DMS79 treated with DMSO at 0.1 percent for 48 hours (cell line): ENCODE results near the gene AGAP2.
"Not testable (repeated sequence)": the region's sequence is repeated elsewhere in the genome, so short reads cannot be mapped to it uniquely, and the experiment has no call there.

Experiments used
- DNase-seq: peaks from one replicate; lab custom pipeline; 2025; lab: John Stamatoyannopoulos, UW

AGAP2 gene

GRCh38 chr12:57738661-57739237 is at the start of gene AGAP2:
TSS of gene AGAP2 (minus strand) at chr12:57738742. CDS start at chr12:57738246, 496 bp downstream.
- DNase-seq, result peak; percentile 43

- no peak for DNase-seq
Measured at GRCh38 chr12:57783861-57784260, 45.3 kb upstream of the AGAP2 start.

DNA sequence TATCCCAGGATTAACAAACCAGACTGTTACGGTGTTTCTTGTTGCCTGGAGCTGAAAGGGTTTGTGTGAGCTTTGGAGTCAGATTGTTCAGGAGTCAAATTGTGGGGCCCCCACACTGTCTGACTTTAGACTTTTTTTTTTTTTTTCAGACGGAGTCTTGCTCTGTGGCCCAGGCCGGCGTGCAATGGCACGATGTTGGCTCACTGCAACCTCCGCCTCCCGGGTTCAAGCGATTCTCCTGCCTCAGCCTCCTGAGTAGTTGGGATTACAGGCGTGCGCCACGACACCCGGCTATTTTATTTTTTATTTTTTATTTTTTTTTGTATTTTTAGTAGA is 44.9 kb upstream of the AGAP2 start:
- no peak for DNase-seq

- peak; percentile 58 for DNase-seq
Measured at GRCh38 chr12:57782608-57783465, 44.3 kb upstream of the AGAP2 start, which contains the start of gene TSFM. TSS of gene TSFM (plus strand) at chr12:57782787. CDS start at chr12:57782802, 15 bp downstream.

DNA sequence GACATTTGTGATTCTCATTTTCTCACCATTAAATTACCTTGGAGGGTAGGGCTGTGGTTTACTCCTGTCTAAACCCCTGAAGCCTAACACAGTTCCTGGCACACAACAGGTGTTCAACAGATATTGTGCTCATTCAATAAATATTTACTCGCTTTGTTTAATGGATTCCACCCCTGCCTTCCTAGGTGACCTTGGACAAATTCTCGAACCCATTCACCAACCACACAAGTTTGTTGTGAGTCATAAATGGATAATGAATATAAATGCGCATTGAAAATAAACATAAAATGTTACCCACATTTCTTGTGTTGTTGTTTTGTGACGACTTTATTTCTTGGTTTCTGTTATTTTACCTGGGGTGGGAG is 43.7 kb upstream of the AGAP2 start:
- DNase-seq, result no peak

- no peak for DNase-seq
Measured at GRCh38 chr12:57781801-57782200, 43.3 kb upstream of the AGAP2 start.

DNA sequence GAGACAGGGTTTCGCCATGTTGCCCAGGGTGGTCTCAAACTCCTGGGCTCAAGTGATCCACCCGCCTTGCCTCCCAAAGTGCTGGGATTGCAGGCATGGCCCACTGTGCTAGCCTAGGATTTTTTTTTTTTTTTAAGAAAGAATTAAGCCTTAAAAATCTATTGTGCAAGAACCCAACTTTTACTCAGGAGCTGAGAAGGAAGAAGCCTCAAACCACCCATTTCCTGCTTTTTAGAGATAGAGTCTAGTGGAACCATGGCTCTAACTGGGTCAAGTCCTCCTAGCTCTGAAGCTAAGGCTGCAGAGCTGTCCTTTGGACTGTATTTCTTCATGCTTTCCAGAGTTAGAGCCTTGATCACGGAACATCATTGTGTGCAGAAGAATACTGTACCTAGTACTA is 42.7 kb upstream of the AGAP2 start:
- no peak for DNase-seq

- no peak for DNase-seq
Measured at GRCh38 chr12:57780284-57780897, 41.8 kb upstream of the AGAP2 start.

- no peak for DNase-seq
Measured at GRCh38 chr12:57779736-57780135, 41.2 kb upstream of the AGAP2 start.

- DNase-seq, result no peak
Measured at GRCh38 chr12:57777911-57778310, 39.4 kb upstream of the AGAP2 start.

- DNase-seq, result no peak
Measured at GRCh38 chr12:57777367-57777766, 38.8 kb upstream of the AGAP2 start.

DNA sequence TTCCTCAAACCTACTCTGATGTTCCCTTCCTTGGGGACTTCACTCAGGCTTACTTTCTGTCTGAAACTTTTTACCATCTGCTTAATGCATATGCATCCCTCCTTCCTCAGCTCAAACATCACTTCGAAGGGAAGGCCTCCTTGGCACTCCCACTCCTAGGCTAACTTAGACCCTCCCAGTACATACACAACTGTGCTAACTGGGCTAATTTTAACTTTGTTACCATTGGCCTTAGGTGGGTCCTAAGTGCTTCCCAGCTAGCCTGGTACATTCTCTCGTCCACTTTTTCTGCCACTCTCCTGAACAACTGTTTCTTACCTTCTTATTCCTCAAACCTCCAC is 37.7 kb upstream of the AGAP2 start:
- DNase-seq, result no peak

DNA sequence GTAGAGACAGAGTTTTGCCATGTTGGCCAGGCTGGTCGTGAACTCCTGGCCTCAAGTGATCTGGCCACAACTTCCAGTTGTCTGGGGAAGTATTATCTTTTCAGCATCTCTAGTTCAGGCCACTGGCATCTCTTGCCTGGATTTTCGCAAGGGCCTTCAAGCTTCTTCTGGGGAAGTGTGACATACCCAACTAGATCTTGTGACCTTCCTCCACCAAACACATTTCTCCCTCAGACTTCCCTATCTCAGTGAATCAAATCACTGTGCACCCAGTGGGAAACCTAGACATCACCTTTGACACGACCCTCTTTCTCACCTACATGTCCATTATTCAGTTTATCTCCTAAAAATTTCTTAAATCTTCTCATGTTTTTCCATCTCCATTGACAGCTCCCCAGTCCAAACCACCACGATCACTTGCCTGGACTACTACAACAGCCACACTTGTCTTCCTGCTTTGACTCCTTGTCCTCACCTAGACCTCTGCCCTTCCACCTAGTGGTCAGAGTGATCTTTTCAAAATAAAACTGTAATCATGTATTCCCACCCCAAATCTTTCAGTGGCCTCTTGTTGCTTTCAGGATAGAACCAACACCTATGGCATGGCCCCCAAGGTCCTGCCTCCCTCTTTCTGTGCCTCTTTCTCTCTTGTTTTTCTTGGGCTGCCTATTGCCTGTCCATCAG is 37.2 kb upstream of the AGAP2 start:
- DNase-seq, result no peak

GRCh38 chr12:57775044-57775443 is 36.5 kb upstream of the AGAP2 start:
- no peak for DNase-seq

DNA sequence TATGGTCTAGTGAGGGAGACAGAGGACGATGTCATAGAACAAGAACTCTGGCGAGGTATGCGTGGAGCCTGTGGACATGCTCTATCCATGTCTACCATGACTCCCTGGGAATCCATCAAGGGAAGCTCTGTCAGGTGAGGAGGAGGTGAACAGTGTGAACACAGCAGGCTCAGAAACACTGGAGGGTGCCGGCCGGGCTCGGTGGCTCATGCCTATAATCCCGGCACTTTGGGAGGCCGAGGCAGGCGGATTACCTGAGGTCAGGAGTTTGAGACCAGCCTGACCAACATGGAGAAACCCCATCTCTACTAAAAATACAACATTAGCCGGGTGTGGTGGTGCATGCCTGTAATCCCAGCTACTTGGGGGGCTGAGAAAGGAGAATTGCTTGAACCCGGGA is 36.1 kb upstream of the AGAP2 start:
- DNase-seq, result not testable (repeated sequence)

DNA sequence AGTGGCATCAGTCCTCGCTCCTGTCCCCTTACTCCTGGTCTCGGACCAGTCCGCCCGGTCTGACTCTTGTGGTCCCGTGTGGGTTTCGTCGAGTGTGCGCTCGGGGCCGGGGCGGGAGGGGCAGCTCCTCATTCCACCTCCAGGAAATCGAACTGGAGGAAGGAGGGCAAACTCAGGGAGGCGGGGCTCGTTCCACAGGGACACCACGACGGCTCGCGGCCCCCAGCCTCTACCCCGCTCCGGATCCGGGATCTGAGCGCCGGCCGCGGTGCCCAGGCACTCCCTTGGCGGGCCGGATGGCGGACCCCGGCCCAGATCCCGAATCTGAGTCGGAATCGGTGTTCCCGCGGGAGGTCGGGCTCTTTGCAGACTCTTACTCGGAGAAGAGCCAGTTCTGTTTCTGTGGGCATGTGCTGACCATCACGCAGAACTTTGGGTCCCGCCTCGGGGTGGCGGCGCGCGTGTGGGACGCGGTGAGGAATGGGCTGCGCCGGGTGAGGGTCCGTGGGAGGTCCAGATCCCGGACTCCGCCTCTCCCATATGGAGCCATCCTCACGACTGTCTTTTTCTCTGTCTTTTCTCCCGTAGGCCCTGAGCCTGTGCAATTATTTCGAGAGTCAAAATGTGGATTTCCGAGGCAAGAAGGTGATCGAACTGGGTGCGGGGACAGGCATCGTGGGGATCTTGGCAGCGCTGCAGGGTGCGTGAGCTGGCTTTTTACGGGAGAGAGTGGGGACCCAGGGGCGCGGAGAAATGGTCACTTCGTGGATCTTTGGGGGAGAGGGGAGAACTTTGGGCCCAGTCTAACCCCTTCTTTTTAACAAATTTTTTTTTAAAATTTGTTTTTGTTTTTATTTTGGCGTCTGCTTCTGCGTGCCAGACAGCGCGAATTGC is 34.1 kb upstream of the AGAP2 start, which contains the start of gene EEF1AKMT3:
Gene EEF1AKMT3, plus strand, starts transcription at position 186 of the 894 bp plus-strand sequence. Its CDS starts 111 bp downstream, at position 297.
- peak; percentile 24 for DNase-seq

- peak; percentile 73 for DNase-seq
Measured at GRCh38 chr12:57771873-57772428, 33.4 kb upstream of the AGAP2 start, which contains the start of gene METTL1. TSS of gene METTL1 (minus strand) at chr12:57772105. CDS start at chr12:57772083, 22 bp downstream.

DNA sequence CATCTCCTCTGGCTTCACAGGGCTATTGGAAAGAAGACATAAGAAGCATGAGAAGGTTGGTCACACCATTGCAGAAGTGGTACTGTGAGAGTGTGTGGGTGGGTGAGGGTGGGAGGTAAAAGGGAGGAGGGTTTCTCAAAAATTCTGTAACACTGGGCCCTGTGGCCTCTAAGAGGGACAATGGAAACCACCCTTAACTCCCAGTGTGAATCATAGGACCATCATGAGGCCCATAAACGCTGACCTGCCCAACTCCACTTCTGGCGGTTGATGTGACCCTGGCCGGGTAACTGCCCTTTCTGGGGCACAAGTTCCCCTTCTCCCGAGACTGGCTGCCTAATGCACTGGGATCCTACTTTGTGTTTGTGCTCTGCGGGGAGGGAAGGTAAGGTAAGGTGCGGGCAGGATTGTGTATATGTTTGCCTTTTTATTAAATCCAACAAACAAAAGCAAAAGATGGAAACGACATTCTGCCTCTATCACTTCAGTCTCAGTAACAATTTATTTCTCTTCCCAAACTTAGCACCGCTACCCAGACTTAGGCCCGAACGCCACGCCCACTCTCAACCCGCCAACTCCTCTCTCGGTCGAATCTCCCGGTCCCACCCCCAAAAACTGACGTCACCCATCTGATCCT is 32.8 kb upstream of the AGAP2 start:
- DNase-seq, result peak; percentile 73

GRCh38 chr12:57770734-57771133 is 32.2 kb upstream of the AGAP2 start:
- no peak for DNase-seq

- DNase-seq, result no peak
Measured at GRCh38 chr12:57769594-57769993, 31.1 kb upstream of the AGAP2 start.

DNA sequence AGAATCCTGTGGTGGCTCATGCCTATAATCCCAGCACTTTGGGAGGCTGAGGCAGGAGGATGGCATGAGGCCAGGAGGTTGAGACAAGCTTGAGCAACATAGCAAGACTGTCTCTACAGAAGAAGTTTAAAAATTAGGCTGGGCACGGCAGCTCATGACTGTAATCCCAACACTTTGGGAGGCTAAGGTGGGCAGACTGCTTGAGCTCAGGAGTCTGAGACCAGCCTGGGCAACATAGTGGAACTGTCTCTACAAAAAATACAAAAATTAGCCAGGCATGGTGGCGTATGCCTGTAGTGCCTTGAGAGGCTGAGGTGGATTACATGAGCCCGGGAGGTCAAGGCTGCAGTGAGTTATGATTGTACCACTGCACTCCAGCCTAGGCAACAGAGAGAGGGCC is 29.3 kb upstream of the AGAP2 start:
- DNase-seq, result no peak
